Measurements from ENCODE around the gene ERAL1.
A peak's percentile ranks its signal among the peaks of the same experiment; 100 is the strongest.
"Not testable (repeated sequence)": the region's sequence is repeated elsewhere in the genome, so short reads cannot be mapped to it uniquely, and the experiment has no call there.

GRCh38 chr17:28848667-28849066, 6.1 kb upstream of the ERAL1 start:
- peak; percentile 7 to 35 for TF ChIP-seq CTCF (conservative IDR thresholded peaks at IDR 0.05 in 1 of 2, IDR thresholded peaks at IDR 0.05 in 1 of 2; ENCODE audit: low read depth in 1 of 2, low read length in 2 of 2)
- TF ChIP-seq EZH2 (IDR thresholded peaks at IDR 0.05; ENCODE audit: low read length, missing control alignments) = not testable (repeated sequence)

Measured in fibroblast of lung (primary cell).